T47D (cell line): ENCODE results near the gene CEP112.

Source experiments
- DNase-seq, 2 experiments: peaks; one replicate each; pipeline versions ENCODE4 v3.0.0 to v3.0.0-alpha.2; 2011 to 2012; ENCODE audit warnings: low read depth in 1 of 2, low spot score in 1 of 2
- JUND ChIP-seq: IDR thresholded peaks from 2 replicates; pipeline ENCODE4 v1.6.1; 2012; ENCODE audit warnings: low read depth
- in situ Hi-C: cut with HindIII; loops from 2 replicates; pipeline ENCODE4 v1.10.0; 2016; ENCODE audit warnings: low sequenced_read_pairs, low pct_unique_long_range_greater_than_20kb

CEP112 gene

GRCh38 chr17:65657251-65657828 is 534.6 kb downstream of the CEP112 start:
- DNase-seq, result no peak
- in situ Hi-C loops, result no loop called here

GRCh38 chr17:65656390-65657250 is 535.3 kb downstream of the CEP112 start:
- TF ChIP-seq JUND, result no peak
- in situ Hi-C loops, result no loop called here

More at GRCh38 chr17:65657251-65657828, 534.6 kb downstream of the CEP112 start:
- TF ChIP-seq JUND, result no peak

GRCh38 chr17:65655706-65656105 is 536.2 kb downstream of the CEP112 start:
- in situ Hi-C loops, result no loop called here
- DNase-seq, result no peak
- no peak for TF ChIP-seq JUND

More at GRCh38 chr17:65656390-65657250, 535.3 kb downstream of the CEP112 start:
- no peak for DNase-seq

- in situ Hi-C loops, result no loop called here
- no peak for DNase-seq
- TF ChIP-seq JUND, result no peak
Observed at GRCh38 chr17:65644545-65644944, 547.4 kb downstream of the CEP112 start.

- no peak for DNase-seq
- no peak for TF ChIP-seq JUND
Observed at GRCh38 chr17:65638221-65638975, 553.5 kb downstream of the CEP112 start.

GRCh38 chr17:65637786-65638185 is 554.1 kb downstream of the CEP112 start:
- in situ Hi-C loops, result no loop called here
- TF ChIP-seq JUND, result no peak
- no peak for DNase-seq

More at GRCh38 chr17:65638221-65638975, 553.5 kb downstream of the CEP112 start:
- in situ Hi-C loops, result no loop called here

GRCh38 chr17:65634533-65634932 is 557.4 kb downstream of the CEP112 start:
- in situ Hi-C loops, result no loop called here
- DNase-seq, result peak in 1 of 2 experiments; percentile 81
- TF ChIP-seq JUND, result no peak

GRCh38 chr17:65633988-65634387 is 557.9 kb downstream of the CEP112 start:
- in situ Hi-C loops, result no loop called here
- TF ChIP-seq JUND, result peak; percentile 31; the same call in 1 of the 2 replicates

GRCh38 chr17:65633146-65633881 is 558.6 kb downstream of the CEP112 start:
- no peak for DNase-seq
- in situ Hi-C loops, result no loop called here
- TF ChIP-seq JUND, result no peak

More at GRCh38 chr17:65633988-65634387, 557.9 kb downstream of the CEP112 start:
- peak in 1 of 2 experiments; percentile 90 for DNase-seq

- in situ Hi-C loops, result no loop called here
- no peak for TF ChIP-seq JUND
- no peak for DNase-seq
Observed at GRCh38 chr17:65630502-65630901, 561.4 kb downstream of the CEP112 start.

- peak in 1 of 2 experiments; percentile 42 for DNase-seq
- in situ Hi-C loops, result no loop called here
- no peak for TF ChIP-seq JUND
Observed at GRCh38 chr17:65629234-65629690, 562.7 kb downstream of the CEP112 start.

- TF ChIP-seq JUND, result no peak
- no peak for DNase-seq
- in situ Hi-C loops, result no loop called here
Observed at GRCh38 chr17:65628644-65629036, 563.3 kb downstream of the CEP112 start.
